Cardiac muscle cell (in vitro differentiated cells and primary cell): ENCODE data around the gene ETNK2. TPM values are rescaled to one million over a fixed set of nuclear protein-coding genes. Genes with fewer than 3 reads are reported as not detected.

ENCODE experiments used
- DNase-seq, 2 donors: peaks; one replicate each; pipeline versions ENCODE4 v3.0.0 to v3.0.0-alpha.2; 2010 to 2017; ENCODE audit warnings: low read depth in 1 of 2, low spot score in 1 of 2
- H3K27ac ChIP-seq: fragments of 200-600 bp; sonication (generic); 2 replicates; pipeline ENCODE4 v1.5.1; 2016
- H3K27me3 ChIP-seq: fragments of 200-600 bp; sonication (generic); 2 replicates; pipeline ENCODE4 v1.6.0; 2016; ENCODE audit warnings: control low read depth
- H3K36me3 ChIP-seq: fragments of 200-600 bp; sonication (generic); 2 replicates; pipeline ENCODE4 v1.5.1; 2016; ENCODE audit warnings: control low read depth
- H3K4me1 ChIP-seq: fragments of 200-600 bp; sonication (generic); 2 replicates; pipeline ENCODE4 v1.8.1; 2017; ENCODE audit warnings: low read depth, mild to moderate bottlenecking, mixed run types
- H3K4me3 ChIP-seq: fragments of 200-600 bp; sonication (generic); 2 replicates; pipeline ENCODE4 v1.5.1; 2016; ENCODE audit warnings: mild to moderate bottlenecking
- H3K9me3 ChIP-seq: fragments of 200-600 bp; sonication (generic); 2 replicates; pipeline ENCODE4 v1.5.1; 2017; ENCODE audit warnings: low read depth, mild to moderate bottlenecking, control low read depth
- polyA plus RNA-seq: library from polyadenylated mRNA; unstranded; fragments of >200 nt; fragmentation: Nextera tagmentation; extraction: Ambion mirVana; gene quantifications from 2 replicates; pipeline ENCODE4 v1.2.1, GENCODE V29; 2016
- total RNA-seq: library from RNA; depleted of rRNA; stranded (reverse); fragments of >200 nt; gene quantifications from 2 replicates; pipeline ENCODE4 v1.2.3, GENCODE V29; 2016
- TF ChIP-seq, protein P1 (sequence below): IDR thresholded peaks from 2 replicates; pipeline ENCODE4 v1.5.1; 2012; ENCODE audit warnings: low read depth, mild to moderate bottlenecking, low read length

Gene ETNK2
- total and polyA plus RNA-seq, 2 experiments from 2014 or later = 24.7 to 29.9 TPM

- TF ChIP-seq, protein P1, sequence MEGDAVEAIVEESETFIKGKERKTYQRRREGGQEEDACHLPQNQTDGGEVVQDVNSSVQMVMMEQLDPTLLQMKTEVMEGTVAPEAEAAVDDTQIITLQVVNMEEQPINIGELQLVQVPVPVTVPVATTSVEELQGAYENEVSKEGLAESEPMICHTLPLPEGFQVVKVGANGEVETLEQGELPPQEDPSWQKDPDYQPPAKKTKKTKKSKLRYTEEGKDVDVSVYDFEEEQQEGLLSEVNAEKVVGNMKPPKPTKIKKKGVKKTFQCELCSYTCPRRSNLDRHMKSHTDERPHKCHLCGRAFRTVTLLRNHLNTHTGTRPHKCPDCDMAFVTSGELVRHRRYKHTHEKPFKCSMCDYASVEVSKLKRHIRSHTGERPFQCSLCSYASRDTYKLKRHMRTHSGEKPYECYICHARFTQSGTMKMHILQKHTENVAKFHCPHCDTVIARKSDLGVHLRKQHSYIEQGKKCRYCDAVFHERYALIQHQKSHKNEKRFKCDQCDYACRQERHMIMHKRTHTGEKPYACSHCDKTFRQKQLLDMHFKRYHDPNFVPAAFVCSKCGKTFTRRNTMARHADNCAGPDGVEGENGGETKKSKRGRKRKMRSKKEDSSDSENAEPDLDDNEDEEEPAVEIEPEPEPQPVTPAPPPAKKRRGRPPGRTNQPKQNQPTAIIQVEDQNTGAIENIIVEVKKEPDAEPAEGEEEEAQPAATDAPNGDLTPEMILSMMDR = no peak
- no peak overlapping the region for H3K27ac ChIP-seq
- peaks cover 32% of the 10 kb centered on the region for H3K27me3 ChIP-seq
- no peaks in the 10 kb centered on the region for H3K36me3 ChIP-seq
- H3K4me3 ChIP-seq = no peak overlapping the region
- no peak for DNase-seq
- no peaks in the 10 kb centered on the region for H3K4me1 ChIP-seq
- no peaks in the 10 kb centered on the region for H3K9me3 ChIP-seq
These were observed 20.7 kb upstream of the ETNK2 start for GRCh38 chr1:204172404-204173029.

DNA sequence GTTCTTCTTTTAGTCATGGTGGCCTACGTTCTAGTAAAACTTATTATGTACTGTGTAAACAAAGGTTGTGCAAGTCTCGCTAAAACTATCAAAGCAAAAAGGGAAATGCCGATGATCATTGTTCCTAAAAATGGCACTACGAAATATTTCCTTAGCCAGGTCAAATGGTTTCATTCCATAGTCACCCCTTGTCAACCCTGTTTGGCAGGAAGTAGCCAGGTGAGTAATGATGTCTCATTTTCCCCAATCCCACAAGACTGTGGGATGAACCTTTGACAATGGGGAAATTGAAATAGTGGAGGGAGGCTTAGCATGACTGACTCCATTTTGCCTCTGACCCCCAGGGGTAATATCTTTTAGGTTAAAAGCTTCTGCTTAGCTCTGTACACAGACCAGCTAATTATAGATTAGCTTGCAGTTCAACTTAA lies 19.9 kb upstream of the ETNK2 start:
- H3K36me3 ChIP-seq = no peaks in the 10 kb centered on the region
- H3K9me3 ChIP-seq = no peaks in the 10 kb centered on the region
- H3K4me3 ChIP-seq = no peak overlapping the region
- H3K27me3 ChIP-seq = peaks cover 30% of the 10 kb centered on the region
- TF ChIP-seq, protein P1 = no peak
- H3K27ac ChIP-seq = no peak overlapping the region
- no peaks in the 10 kb centered on the region for H3K4me1 ChIP-seq
- DNase-seq = peak in 1 of 2 donors; percentile 31

GRCh38 chr1:204170494-204171155 lies 18.8 kb upstream of the ETNK2 start:
- no peak overlapping the region for H3K4me3 ChIP-seq
- H3K27me3 ChIP-seq = peaks cover 21% of the 10 kb centered on the region
- DNase-seq = no peak
- TF ChIP-seq, protein P1 = no peak
- H3K9me3 ChIP-seq = no peaks in the 10 kb centered on the region
- H3K27ac ChIP-seq = no peak overlapping the region
- no peaks in the 10 kb centered on the region for H3K4me1 ChIP-seq
- H3K36me3 ChIP-seq = no peaks in the 10 kb centered on the region

DNA sequence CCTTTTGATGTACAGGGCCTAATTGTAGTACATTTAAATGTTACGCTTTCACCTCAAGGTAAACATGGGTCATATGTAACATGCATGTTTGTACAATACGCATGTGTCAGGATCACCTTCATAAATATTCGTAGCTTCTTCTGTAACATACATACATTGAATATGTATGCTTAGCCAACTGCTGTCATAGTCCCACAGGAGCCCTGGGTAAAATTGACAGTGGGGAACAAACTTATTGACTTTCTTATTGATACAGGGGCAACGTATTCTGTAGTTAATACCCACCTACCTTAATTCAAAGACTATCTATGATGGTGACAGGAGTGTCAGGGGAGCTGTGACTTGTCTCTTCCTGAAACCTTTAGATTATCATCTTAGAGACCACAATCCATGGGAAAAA lies 18.0 kb upstream of the ETNK2 start:
- Histone ChIP-seq H3K27me3 (peaks cover 13% of the 10 kb centered on the region), H3K4me3 (no peak overlapping the region), H3K9me3 (no peaks in the 10 kb centered on the region), H3K36me3 (no peaks in the 10 kb centered on the region), H3K27ac (no peak overlapping the region), H3K4me1 (no peaks in the 10 kb centered on the region)
- DNase-seq = no peak
- TF ChIP-seq, protein P1 = no peak

DNA sequence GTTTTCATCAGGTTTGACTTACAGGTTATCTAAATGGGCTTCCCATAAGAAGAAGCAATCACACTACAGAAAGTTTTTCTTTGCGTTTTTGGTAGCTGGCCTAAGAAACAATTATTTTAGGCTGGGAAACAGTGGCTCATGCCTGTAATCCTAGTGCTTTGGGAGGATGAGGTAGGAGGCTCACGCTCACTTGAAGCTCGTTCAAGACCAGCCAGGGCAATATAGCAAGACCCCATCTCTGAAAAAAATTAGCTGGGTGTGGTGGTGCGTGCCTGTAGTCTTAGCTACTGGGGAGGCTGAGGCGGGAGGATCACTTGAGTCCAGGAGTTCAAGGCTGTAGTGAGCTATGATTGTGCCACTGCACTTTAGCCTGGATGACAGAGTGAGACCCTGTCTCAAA lies 15.9 kb upstream of the ETNK2 start:
- Histone ChIP-seq H3K4me1 (no peaks in the 10 kb centered on the region), H3K9me3 (no peaks in the 10 kb centered on the region), H3K4me3 (no peak overlapping the region), H3K36me3 (no peaks in the 10 kb centered on the region), H3K27me3 (no peaks in the 10 kb centered on the region), H3K27ac (no peak overlapping the region)
- DNase-seq = no peak
- TF ChIP-seq, protein P1 = no peak
